GM21423 (cell line): ENCODE measurements around the gene PIP5KL1.
A peak's percentile ranks its signal among the peaks of the same experiment; 100 is the strongest.

ENCODE experiments used
- ATAC-seq: cut with Tn5 transposase; IDR thresholded peaks from one replicate; pipeline ENCODE4 v1.9.1; 2021; ENCODE audit warnings: mild to moderate bottlenecking, moderate library complexity; ENCODE audit not compliant: unreplicated experiment

PIP5KL1 gene

GRCh38 chr9:127916720-127917581 is 13.6 kb downstream of the PIP5KL1 start, which contains the start of gene ST6GALNAC4:
Gene ST6GALNAC4, minus strand, starts transcription at chr9:127917041. Its CDS starts 622 bp downstream, at chr9:127916419.
- peak; percentile 70 for ATAC-seq

- ATAC-seq = no peak
These were observed 14.5 kb downstream of the PIP5KL1 start for GRCh38 chr9:127915801-127916719.

- no peak for ATAC-seq
These were observed 15.2 kb downstream of the PIP5KL1 start for GRCh38 chr9:127915325-127915752.

GRCh38 chr9:127913682-127914081 is 16.9 kb downstream of the PIP5KL1 start:
- ATAC-seq = no peak

- no peak for ATAC-seq
These were observed 17.7 kb downstream of the PIP5KL1 start for GRCh38 chr9:127912882-127913281.

GRCh38 chr9:127912296-127912695 is 18.3 kb downstream of the PIP5KL1 start:
- ATAC-seq = no peak

GRCh38 chr9:127910613-127911205 is 19.9 kb downstream of the PIP5KL1 start:
- no peak for ATAC-seq

- no peak for ATAC-seq
These were observed 20.7 kb downstream of the PIP5KL1 start for GRCh38 chr9:127909839-127910273.

- no peak for ATAC-seq
These were observed 22.0 kb downstream of the PIP5KL1 start for GRCh38 chr9:127908660-127908926.

GRCh38 chr9:127907867-127908659 is 22.5 kb downstream of the PIP5KL1 start:
- ATAC-seq = no peak

- no peak for ATAC-seq
These were observed 24.8 kb downstream of the PIP5KL1 start for GRCh38 chr9:127905788-127906191.

- no peak for ATAC-seq
These were observed 25.4 kb downstream of the PIP5KL1 start for GRCh38 chr9:127905004-127905728.

- no peak for ATAC-seq
These were observed 26.0 kb downstream of the PIP5KL1 start for GRCh38 chr9:127904561-127905003.

GRCh38 chr9:127903557-127904475 is 26.8 kb downstream of the PIP5KL1 start:
- ATAC-seq = no peak

GRCh38 chr9:127899128-127899943 is 31.2 kb downstream of the PIP5KL1 start, which contains the start of gene ST6GALNAC6:
Gene ST6GALNAC6, minus strand, starts transcription at chr9:127899603. Its CDS starts 1,622 bp downstream, at chr9:127897981.
- ATAC-seq = peak; percentile 54

GRCh38 chr9:127898433-127899127 is 32.0 kb downstream of the PIP5KL1 start:
- ATAC-seq = no peak

- ATAC-seq = no peak
These were observed 33.3 kb downstream of the PIP5KL1 start for GRCh38 chr9:127897193-127897692.
